HG02840 (cell line): ENCODE data around the gene ZNF48.

Experiments used
- ATAC-seq: cut with Tn5 transposase; IDR thresholded peaks from one replicate; pipeline ENCODE4 v1.9.1; 2021; ENCODE audit warnings: mild to moderate bottlenecking, moderate library complexity, moderate number of reproducible peaks; ENCODE audit not compliant: unreplicated experiment, low FRiP score

Gene ZNF48

GRCh38 chr16:30401768-30402425 lies 6.7 kb downstream of the ZNF48 start:
- ATAC-seq: no peak

DNA sequence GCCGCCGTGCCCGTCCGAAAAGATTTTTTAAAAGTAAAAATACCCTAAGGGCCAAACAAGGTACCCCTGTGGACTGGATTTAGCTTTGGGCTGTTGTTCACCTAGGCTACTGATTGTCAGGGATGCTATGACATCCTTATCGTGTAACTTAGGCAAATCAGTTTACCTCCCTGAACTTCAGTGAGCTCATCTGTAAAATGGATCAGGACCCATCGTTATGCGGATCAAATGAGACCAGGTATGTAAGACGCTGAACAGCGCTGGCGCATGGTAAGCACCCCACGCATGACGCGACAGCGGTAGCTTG lies 11.5 kb downstream of the ZNF48 start:
- ATAC-seq: peak; percentile 4

- ATAC-seq: peak; percentile 65
Measured at GRCh38 chr16:30407102-30407803, 12.0 kb downstream of the ZNF48 start, which contains the start of gene ZNF771. TSS of gene ZNF771 (plus strand) at chr16:30407606. CDS start at chr16:30408054, 448 bp downstream.

DNA sequence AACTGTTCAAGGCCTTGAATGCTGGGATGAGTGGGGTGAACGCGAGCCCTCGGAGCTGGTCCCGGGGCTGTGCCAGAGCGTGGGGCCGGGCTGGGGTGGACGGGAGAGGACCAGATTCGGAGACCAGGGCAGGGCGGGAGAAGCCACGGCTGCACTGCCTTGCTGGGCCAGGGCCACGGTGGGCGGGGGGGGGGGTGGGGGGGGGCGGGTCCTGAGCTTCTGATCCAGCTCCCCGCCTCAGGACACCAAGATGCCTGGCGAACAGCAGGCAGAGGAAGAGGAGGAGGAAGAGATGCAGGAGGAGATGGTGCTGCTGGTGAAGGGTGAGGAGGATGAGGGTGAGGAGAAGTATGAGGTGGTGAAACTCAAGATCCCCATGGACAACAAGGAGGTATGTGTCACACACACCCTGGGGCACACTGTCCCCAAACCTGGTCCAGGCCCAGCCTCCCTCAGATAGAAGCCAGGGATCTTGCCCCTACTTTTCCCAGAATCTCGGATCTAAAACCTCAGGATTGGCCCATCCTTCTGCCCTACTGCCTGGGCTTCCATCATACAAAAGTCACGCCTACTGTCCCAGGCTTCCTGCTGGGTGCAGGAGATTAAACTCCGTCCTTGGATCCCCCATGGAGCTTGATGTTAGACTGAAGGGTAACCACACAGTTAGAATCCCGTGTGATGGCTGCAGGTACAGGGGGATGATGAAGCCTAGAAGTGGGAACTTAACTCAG lies 12.7 kb downstream of the ZNF48 start:
- peak; percentile 15 for ATAC-seq

GRCh38 chr16:30409125-30410060 lies 14.2 kb downstream of the ZNF48 start:
- ATAC-seq: no peak

GRCh38 chr16:30413112-30413806 lies 18.0 kb downstream of the ZNF48 start:
- ATAC-seq: no peak

DNA sequence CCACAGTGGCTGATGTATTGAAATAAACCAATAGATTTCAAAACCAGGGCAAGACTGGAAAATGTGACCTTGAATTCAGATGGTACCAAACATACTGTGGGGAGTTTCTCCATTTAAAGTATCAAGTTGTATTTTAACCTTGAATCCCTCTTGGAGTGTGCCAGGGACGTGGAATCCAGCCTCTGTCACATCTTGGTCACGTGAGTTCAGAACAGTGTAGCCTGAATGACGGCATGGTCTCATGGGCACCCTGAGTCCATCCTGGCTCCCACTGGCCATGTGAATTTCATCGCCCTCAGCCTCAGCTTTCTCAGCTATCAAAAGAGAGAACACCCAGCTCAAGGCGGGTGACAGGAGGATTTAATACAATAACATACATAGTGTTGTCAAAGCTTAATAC lies 18.9 kb downstream of the ZNF48 start:
- no peak for ATAC-seq

- ATAC-seq: no peak
Measured at GRCh38 chr16:30416047-30416603, 20.9 kb downstream of the ZNF48 start.

DNA sequence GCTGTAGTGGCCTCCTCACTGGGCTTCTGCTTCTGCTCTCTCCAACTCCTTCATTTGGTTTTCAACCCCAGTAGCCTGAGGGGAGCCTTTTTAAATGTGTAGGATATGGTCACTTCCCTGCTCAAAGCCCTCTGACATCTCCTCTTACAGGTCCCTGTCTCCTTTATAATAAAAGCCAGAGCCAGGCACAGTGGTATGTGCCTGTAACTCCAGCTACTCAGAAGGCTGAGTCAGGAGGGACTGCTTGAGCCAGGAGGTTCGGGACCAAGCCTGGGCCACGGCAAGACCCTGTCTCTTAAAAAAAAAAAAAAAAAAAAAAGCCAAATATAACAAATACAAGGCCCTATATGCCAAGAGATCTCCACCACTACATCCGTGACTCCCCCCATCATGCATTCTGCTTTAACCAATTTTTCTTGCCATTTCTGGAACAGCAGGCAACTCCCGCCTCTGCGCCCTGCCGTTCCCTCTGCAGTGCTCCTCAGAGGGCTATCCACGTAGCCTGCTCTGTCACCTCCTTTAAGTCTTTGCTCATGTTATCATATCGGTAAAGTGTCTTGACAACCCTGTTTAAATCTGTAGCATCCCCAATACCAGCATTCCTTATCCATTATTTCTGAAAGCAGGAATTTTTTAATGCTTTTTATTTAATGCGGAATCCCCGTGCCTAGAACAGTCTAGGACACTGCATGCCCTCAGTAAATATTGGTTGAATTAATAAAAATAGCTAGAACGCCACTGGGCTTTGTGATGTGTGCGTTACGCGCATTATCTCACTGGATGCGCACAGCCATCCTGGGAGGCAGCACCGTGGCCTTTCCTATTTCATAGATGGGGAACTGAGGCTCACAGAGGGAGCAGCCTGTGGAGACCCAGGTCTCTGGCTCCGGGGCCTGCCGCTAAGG lies 21.7 kb downstream of the ZNF48 start:
- ATAC-seq: peak; percentile 19

GRCh38 chr16:30417529-30418349 lies 22.5 kb downstream of the ZNF48 start:
- ATAC-seq: peak; percentile 72

DNA sequence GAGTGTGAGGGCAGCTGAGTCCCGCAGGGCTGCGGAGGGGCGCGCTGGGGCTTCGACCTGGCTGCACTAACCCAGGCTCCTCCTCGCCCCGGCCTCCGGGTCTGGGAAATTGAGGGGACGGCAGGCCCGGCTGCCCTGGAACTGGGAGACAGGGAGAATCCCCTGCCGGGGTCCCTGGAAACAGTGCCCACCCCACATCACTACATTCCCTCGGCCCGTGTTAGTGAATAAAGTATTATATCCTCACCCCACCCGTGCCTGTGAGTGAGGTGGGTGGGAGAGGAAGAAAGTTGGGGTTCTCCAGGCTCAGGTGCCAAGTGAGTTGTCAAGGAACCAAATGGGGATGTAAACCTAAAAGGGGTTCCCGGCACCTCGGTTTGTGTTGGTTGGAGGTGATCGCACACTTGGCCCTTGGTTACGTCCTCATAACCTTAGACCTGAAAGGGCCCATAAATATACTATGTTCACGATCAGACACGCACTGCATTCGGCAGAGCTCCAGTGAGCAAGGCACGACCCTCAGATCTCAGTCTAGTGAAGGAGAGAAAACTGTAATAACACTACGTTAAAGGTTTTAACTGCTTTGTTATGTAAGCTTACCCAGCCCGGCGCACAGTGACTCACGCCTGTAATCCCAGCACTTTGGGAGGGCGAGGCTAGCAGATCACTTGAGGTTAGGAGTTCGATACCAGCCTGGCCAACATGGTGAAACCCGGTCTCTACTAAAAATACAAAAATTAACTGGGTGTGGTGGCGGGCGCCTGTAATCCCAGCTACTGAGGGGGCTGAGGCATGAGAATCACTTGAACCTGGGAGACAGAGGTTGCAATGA lies 23.3 kb downstream of the ZNF48 start:
- no peak for ATAC-seq

DNA sequence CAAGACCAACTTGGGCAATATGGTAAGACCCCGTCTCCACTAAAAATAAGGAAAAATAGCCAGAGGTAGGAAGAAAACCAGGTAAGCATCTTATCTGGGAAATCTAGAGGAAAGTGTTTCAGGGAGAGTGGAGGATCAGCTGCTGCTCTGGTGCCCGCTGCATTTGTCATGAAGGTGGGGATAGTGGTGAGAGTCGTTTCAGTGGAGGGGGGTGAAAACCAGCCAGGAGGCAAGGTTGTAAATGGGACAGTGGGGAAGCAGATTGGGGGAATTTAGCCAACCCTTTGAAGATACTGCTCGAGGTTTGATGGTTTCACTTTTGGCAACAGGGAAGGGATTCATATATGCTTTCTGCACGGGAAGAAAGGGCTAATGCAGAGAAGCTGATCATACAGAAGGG lies 25.8 kb downstream of the ZNF48 start:
- ATAC-seq: no peak

GRCh38 chr16:30428055-30428454 lies 32.8 kb downstream of the ZNF48 start:
- no peak for ATAC-seq

DNA sequence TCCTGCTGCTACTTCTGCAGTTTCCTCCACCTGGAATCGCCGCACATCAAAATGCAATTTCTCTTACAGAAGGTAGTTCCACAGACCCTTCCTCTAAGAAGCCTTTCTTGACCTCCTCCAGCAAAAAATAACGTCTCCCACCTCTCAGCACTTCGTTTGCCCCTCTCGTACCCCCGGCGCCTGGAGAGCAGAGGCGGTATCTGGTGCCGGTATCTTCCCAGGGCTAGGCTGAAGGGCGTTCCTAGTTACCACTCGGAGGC lies 34.1 kb downstream of the ZNF48 start:
- ATAC-seq: no peak

DNA sequence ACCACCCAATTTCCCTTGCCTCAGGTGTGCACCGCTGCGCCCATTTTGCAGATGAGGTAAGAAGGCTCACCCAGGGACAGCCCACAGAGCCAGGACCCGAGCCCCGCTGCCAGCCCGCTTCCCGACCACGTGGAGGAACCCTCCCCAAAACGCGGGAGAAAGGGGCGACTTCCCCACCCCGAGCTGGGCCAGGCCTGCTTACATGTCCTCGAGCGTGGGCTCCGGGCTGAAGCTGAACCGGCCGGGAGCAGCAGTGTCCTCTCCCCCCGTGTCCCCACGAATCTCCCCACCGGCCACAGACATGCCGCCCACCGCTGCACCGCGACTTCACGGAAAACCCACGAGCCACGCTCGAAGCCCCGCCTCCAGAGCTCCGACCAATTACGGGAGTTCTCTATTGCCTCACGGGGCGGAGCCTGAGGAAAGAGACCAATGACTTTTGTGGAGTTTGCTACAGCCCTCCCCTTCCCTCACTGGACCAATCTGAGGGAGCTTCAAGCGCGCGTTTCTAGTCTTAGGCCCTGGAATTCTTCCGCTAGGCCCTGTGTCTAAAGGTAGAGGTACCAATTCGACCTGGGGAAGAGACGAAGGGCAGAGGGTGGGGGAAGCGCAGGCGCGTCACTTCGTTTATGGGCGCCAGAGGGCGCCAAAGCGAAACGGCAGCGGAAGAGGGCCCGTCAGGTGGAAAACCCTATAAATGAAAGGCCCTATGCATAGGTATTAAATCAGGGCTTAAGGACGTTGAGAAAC lies 34.6 kb downstream of the ZNF48 start, which contains the start of gene DCTPP1:
Gene DCTPP1, minus strand, starts transcription at position 353 of the 750 bp plus-strand sequence. Its CDS starts 50 bp downstream, at position 303.
- ATAC-seq: peak; percentile 98

DNA sequence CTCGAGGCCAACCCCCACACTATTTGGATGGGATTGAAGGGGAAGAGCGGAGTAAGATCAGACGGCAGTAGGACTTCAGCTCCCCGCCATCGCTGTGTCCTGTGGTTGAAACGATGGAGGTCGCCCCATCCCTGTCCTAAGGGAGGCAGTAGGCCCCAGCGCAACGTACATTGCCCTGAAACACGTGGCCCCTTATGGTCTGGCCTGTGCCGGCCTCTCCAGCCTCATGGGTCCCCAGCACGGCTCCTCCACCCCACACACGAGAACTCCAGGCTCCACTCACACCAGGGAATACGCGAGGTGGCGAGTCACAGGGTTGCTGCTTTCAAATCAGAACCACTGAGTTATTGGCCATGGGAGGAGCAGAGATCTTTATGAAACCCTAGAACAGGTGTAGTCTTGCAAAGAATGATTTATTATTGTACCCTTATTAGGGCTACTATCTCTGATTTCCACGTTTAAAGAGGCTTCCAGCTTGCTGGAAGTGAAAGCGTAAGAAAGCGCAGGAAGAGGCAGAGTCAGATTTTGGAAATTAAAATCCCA lies 35.3 kb downstream of the ZNF48 start:
- peak; percentile 5 for ATAC-seq
